ES-I3 (cell line): Measurements from ENCODE around the gene GPRC5A.
"Not testable (repeated sequence)": the region's sequence is repeated elsewhere in the genome, so short reads cannot be mapped to it uniquely, and the experiment has no call there.

Experiments used
- H3K36me3 ChIP-seq: 2 replicates; pipeline ENCODE4 v1.6.1; 2013; ENCODE audit warnings: mild to moderate bottlenecking, low read length, control low read depth, moderate library complexity; ENCODE audit not compliant: insufficient read depth
- H3K4me1 ChIP-seq: 2 replicates; pipeline ENCODE4 v1.6.1; 2013; ENCODE audit warnings: mild to moderate bottlenecking, control low read depth, low read length; ENCODE audit not compliant: insufficient read depth
- H3K9ac ChIP-seq: 2 replicates; pipeline ENCODE4 v1.6.1; 2013; ENCODE audit warnings: low read depth, mild to moderate bottlenecking, low read length, moderate library complexity
- H3K9me3 ChIP-seq: 2 replicates; pipeline ENCODE4 v1.6.1; 2013; ENCODE audit warnings: mild to moderate bottlenecking, low read length, moderate library complexity; ENCODE audit not compliant: control insufficient read depth, insufficient read depth

Gene GPRC5A

GRCh38 chr12:12891080-12891880 lies at the start of gene GPRC5A:
GPRC5A (plus strand) TSS chr12:12891562; CDS start chr12:12908250, 16,688 bp downstream.
- H3K4me1 ChIP-seq: peaks cover 3% of the 10 kb centered on the region; the same call in 1 of the 2 replicates
- H3K9ac ChIP-seq: peak within 1 kb of the TSS; percentile 53

GRCh38 chr12:12845794-12846243 lies 45.5 kb upstream of the GPRC5A start:
- Histone ChIP-seq H3K36me3 (peaks cover 7% of the 10 kb centered on the region), H3K4me1 (no peaks in the 10 kb centered on the region), H3K9ac (no peak overlapping the region), H3K9me3 (no peaks in the 10 kb centered on the region)

More at GRCh38 chr12:12891080-12891880, at the start of gene GPRC5A:
- Histone ChIP-seq H3K36me3 (no peaks in the 10 kb centered on the region), H3K9me3 (no peaks in the 10 kb centered on the region; the same call in 1 of the 2 replicates)

- not testable (repeated sequence) for H3K9ac ChIP-seq, H3K36me3 ChIP-seq, H3K4me1 ChIP-seq, H3K9me3 ChIP-seq
Observed at GRCh38 chr12:12846780-12847179, 44.6 kb upstream of the GPRC5A start.

- H3K4me1 ChIP-seq: no peaks in the 10 kb centered on the region
- peaks cover 7% of the 10 kb centered on the region; the same call in 1 of the 2 replicates for H3K36me3 ChIP-seq
- H3K9ac ChIP-seq: no peak overlapping the region
- H3K9me3 ChIP-seq: no peaks in the 10 kb centered on the region
Observed at GRCh38 chr12:12853435-12853834, 37.9 kb upstream of the GPRC5A start.

- H3K4me1 ChIP-seq: no peaks in the 10 kb centered on the region
- H3K36me3 ChIP-seq: peaks cover 11% of the 10 kb centered on the region; the same call in 1 of the 2 replicates
- no peak overlapping the region for H3K9ac ChIP-seq
- no peaks in the 10 kb centered on the region for H3K9me3 ChIP-seq
Observed at GRCh38 chr12:12859690-12860089, 31.7 kb upstream of the GPRC5A start.

GRCh38 chr12:12864243-12864642 lies 27.1 kb upstream of the GPRC5A start:
- no peaks in the 10 kb centered on the region for H3K4me1 ChIP-seq

GRCh38 chr12:12868477-12869235 lies 22.7 kb upstream of the GPRC5A start:
- Histone ChIP-seq H3K4me1 (peaks cover 13% of the 10 kb centered on the region; the same call in 1 of the 2 replicates), H3K36me3 (no peaks in the 10 kb centered on the region; the same call in 1 of the 2 replicates), H3K9me3 (no peaks in the 10 kb centered on the region), H3K9ac (no peak overlapping the region)

More at GRCh38 chr12:12864243-12864642, 27.1 kb upstream of the GPRC5A start:
- H3K9ac ChIP-seq: no peak overlapping the region
- no peaks in the 10 kb centered on the region for H3K9me3 ChIP-seq
- H3K36me3 ChIP-seq: peaks cover 4% of the 10 kb centered on the region; the same call in 1 of the 2 replicates

- no peak overlapping the region for H3K9ac ChIP-seq
- H3K9me3 ChIP-seq: no peaks in the 10 kb centered on the region
- H3K4me1 ChIP-seq: peaks cover 17% of the 10 kb centered on the region; the same call in 1 of the 2 replicates
- H3K36me3 ChIP-seq: no peaks in the 10 kb centered on the region
Observed at GRCh38 chr12:12870465-12870864, 20.9 kb upstream of the GPRC5A start.

GRCh38 chr12:12871587-12872138 lies 19.7 kb upstream of the GPRC5A start:
- Histone ChIP-seq H3K36me3 (no peaks in the 10 kb centered on the region), H3K9ac (no peak overlapping the region), H3K4me1 (peaks cover 17% of the 10 kb centered on the region; the same call in 1 of the 2 replicates), H3K9me3 (no peaks in the 10 kb centered on the region)

GRCh38 chr12:12872139-12872933 lies 19.0 kb upstream of the GPRC5A start:
- no peaks in the 10 kb centered on the region for H3K9me3 ChIP-seq
- H3K4me1 ChIP-seq: peaks cover 17% of the 10 kb centered on the region; the same call in 1 of the 2 replicates
- no peak overlapping the region for H3K9ac ChIP-seq
- no peaks in the 10 kb centered on the region for H3K36me3 ChIP-seq

GRCh38 chr12:12872934-12873275 lies 18.5 kb upstream of the GPRC5A start:
- no peaks in the 10 kb centered on the region for H3K36me3 ChIP-seq
- H3K9ac ChIP-seq: no peak overlapping the region
- H3K9me3 ChIP-seq: no peaks in the 10 kb centered on the region
- H3K4me1 ChIP-seq: peaks cover 21% of the 10 kb centered on the region; the same call in 1 of the 2 replicates

GRCh38 chr12:12874029-12874428 lies 17.3 kb upstream of the GPRC5A start:
- peaks cover 21% of the 10 kb centered on the region; the same call in 1 of the 2 replicates for H3K4me1 ChIP-seq
- no peaks in the 10 kb centered on the region for H3K9me3 ChIP-seq
- H3K9ac ChIP-seq: no peak overlapping the region
- no peaks in the 10 kb centered on the region for H3K36me3 ChIP-seq

GRCh38 chr12:12875301-12875700 lies 16.1 kb upstream of the GPRC5A start:
- H3K4me1 ChIP-seq: peaks cover 21% of the 10 kb centered on the region; the same call in 1 of the 2 replicates
- not testable (repeated sequence) for H3K9ac ChIP-seq, H3K36me3 ChIP-seq

More at GRCh38 chr12:12875301-12875700, 16.1 kb upstream of the GPRC5A start:
- not testable (repeated sequence) for H3K9me3 ChIP-seq
